WTC11 (cell line): ENCODE measurements around the gene RASGRF2. TPM values are rescaled to one million over a fixed set of nuclear protein-coding genes. Genes with fewer than 3 reads are reported as not detected.

ENCODE experiments used
- ATAC-seq: fragments of 200-7000 bp; cut with Tn5 transposase; 2 replicates; pipeline ENCODE4 v1.10.0; 2021; ENCODE audit warnings: mild to moderate bottlenecking, moderate library complexity
- CTCF ChIA-PET: fragments of 300-600 bp; sonication (Branson Sonifier 250); formaldehyde crosslinking; loops from one replicate; lab custom pipeline; 2021; ENCODE audit warnings: antibody characterized with exemption; lab: Charles Lee
- POLR2A ChIA-PET: fragments of 350-600 bp; sonication (Branson Sonifier 250); formaldehyde crosslinking; loops from one replicate; lab custom pipeline; 2021; ENCODE audit warnings: antibody characterized with exemption; lab: Charles Lee
- DNase-seq: peaks from one replicate; pipeline ENCODE4 v3.0.0; 2021; ENCODE audit warnings: low spot score
- H3K27ac Mint-ChIP-seq: 2 replicates; pipeline ENCODE4 v1.8.0; 2021; ENCODE audit warnings: mixed read lengths
- H3K27me3 Mint-ChIP-seq: 2 replicates; pipeline ENCODE4 v1.8.0; 2021; ENCODE audit warnings: low read depth, mild to moderate bottlenecking, moderate library complexity, mixed read lengths
- H3K36me3 Mint-ChIP-seq: 2 replicates; pipeline ENCODE4 v1.8.0; 2021; ENCODE audit warnings: mixed read lengths
- H3K4me1 Mint-ChIP-seq: 2 replicates; pipeline ENCODE4 v1.8.0; 2022; ENCODE audit warnings: mixed read lengths
- H3K4me3 Mint-ChIP-seq: 2 replicates; pipeline ENCODE4 v1.8.0; 2021; ENCODE audit warnings: mild to moderate bottlenecking, moderate library complexity, mixed read lengths
- H3K9me3 Mint-ChIP-seq: 2 replicates; pipeline ENCODE4 v1.8.0; 2021; ENCODE audit warnings: mixed read lengths
- CTCF ChIP-seq: fragments of 200-600 bp; IDR thresholded peaks from 2 replicates; pipeline ENCODE4 v1.8.0; 2022; ENCODE audit warnings: antibody characterized with exemption
- ELF4 ChIP-seq: sonication (generic); formaldehyde crosslinking; IDR thresholded peaks from 2 replicates; pipeline ENCODE4 v1.8.1; 2022; ENCODE audit warnings: low read depth, mild to moderate bottlenecking, moderate library complexity, missing genetic modification reagents
- ESRRA ChIP-seq: sonication (generic); formaldehyde crosslinking; IDR thresholded peaks from 2 replicates; pipeline ENCODE4 v1.8.1; 2022; ENCODE audit warnings: mild to moderate bottlenecking, missing genetic modification reagents, borderline replicate concordance
- GTF2I ChIP-seq: fragments of 250-450 bp; sonication (Bioruptor Pico); conservative IDR thresholded peaks from 2 replicates; pipeline ENCODE4 v1.4.0; 2021; ENCODE audit warnings: mild to moderate bottlenecking
- HMGA2 ChIP-seq: fragments of 250-450 bp; sonication (Bioruptor Pico); IDR thresholded peaks from 2 replicates; pipeline ENCODE4 v1.4.0; 2021; ENCODE audit warnings: mild to moderate bottlenecking, moderate library complexity
- MXD4 ChIP-seq: fragments of 250-450 bp; sonication (Bioruptor Pico); IDR thresholded peaks from 2 replicates; pipeline ENCODE4 v1.8.0; 2021; ENCODE audit warnings: mild to moderate bottlenecking, moderate library complexity, borderline replicate concordance
- NR1H2 ChIP-seq: sonication (generic); formaldehyde crosslinking; IDR thresholded peaks from 2 replicates; pipeline ENCODE4 v1.9.0; 2021; ENCODE audit warnings: mild to moderate bottlenecking, moderate library complexity, missing genetic modification reagents
- SMAD3 ChIP-seq: sonication (generic); formaldehyde crosslinking; IDR thresholded peaks from 2 replicates; pipeline ENCODE4 v1.8.0; 2022; ENCODE audit warnings: missing genetic modification reagents, mild to moderate bottlenecking, borderline replicate concordance
- SP1 ChIP-seq: sonication (generic); formaldehyde crosslinking; conservative IDR thresholded peaks from 2 replicates; pipeline ENCODE4 v1.8.1; 2022; ENCODE audit warnings: missing genetic modification reagents
- ZBTB21 ChIP-seq: sonication (generic); formaldehyde crosslinking; IDR thresholded peaks from 2 replicates; pipeline ENCODE4 v1.8.1; 2023; ENCODE audit warnings: mild to moderate bottlenecking, missing genetic modification reagents, borderline replicate concordance
- ZMAT4 ChIP-seq: fragments of 250-450 bp; sonication (Bioruptor Pico); IDR thresholded peaks from 2 replicates; pipeline ENCODE4 v1.9.0; 2021; ENCODE audit warnings: mild to moderate bottlenecking
- ZNF416 ChIP-seq: fragments of 250-450 bp; sonication (Bioruptor Pico); IDR thresholded peaks from 2 replicates; pipeline ENCODE4 v1.9.0; 2021; ENCODE audit warnings: mild to moderate bottlenecking, inconsistent platforms
- total RNA-seq: library from RNA; stranded (reverse); gene quantifications from 3 replicates; pipeline ENCODE4 v1.2.3, GENCODE V29; 2021
- TF ChIP-seq, protein P1 (sequence below): sonication (generic); formaldehyde crosslinking; IDR thresholded peaks from 2 replicates; pipeline ENCODE4 v1.8.1; 2023; ENCODE audit warnings: mild to moderate bottlenecking, missing genetic modification reagents, moderate library complexity
- TF ChIP-seq, protein P2 (sequence below): fragments of 250-450 bp; sonication (Bioruptor Pico); IDR thresholded peaks from 2 replicates; pipeline ENCODE4 v1.8.0; 2021; ENCODE audit warnings: mild to moderate bottlenecking
- TF ChIP-seq, protein P3 (sequence below): sonication (generic); formaldehyde crosslinking; IDR thresholded peaks from 2 replicates; pipeline ENCODE4 v1.8.0; 2023; ENCODE audit warnings: mild to moderate bottlenecking, missing genetic modification reagents
- TF ChIP-seq, protein P4 (sequence below): sonication (generic); formaldehyde crosslinking; IDR thresholded peaks from 2 replicates; pipeline ENCODE4 v1.8.0; 2022; ENCODE audit warnings: mild to moderate bottlenecking, missing genetic modification reagents
- TF ChIP-seq, protein P5 (sequence below): sonication (generic); formaldehyde crosslinking; IDR thresholded peaks from 2 replicates; pipeline ENCODE4 v1.8.0; 2022; ENCODE audit warnings: mild to moderate bottlenecking, missing genetic modification reagents
- TF ChIP-seq, protein P6 (sequence below): sonication (generic); formaldehyde crosslinking; IDR thresholded peaks from 2 replicates; pipeline ENCODE4 v1.8.0; 2022; ENCODE audit warnings: missing genetic modification reagents

The RASGRF2 gene
- total RNA-seq, 1 experiment from 2014 or later, result 17.6 TPM

DNA sequence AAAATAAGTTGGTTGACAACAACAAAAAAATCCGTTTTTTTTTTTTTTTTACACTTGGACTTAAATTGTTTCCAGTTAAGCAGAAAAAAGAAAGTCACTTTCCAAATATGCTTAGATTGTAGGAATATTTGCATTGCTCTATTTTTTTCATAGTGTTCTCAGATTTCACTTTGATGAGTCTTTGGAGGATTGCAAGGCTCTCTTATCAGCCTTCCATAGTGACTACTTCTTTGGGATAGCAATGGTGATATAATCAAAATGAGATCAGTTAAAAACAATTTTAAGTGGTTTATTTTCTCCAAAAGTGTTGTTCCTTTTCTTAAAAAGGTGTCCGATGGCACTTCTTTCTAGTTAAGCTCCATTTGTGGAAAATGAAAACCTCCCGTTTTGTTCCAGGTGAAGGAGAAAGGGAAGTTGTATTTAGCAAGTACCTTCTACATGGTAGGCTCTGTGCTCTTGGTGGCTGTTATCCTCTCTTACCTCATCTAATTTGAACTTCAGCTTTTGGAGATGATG, 3.9 kb downstream of the RASGRF2 start:
- Mint-ChIP-seq H3K27ac (peak overlapping the region; percentile 15; the same call in 1 of the 2 replicates), H3K9me3 (no peaks in the 10 kb centered on the region), H3K4me1 (peaks cover 56% of the 10 kb centered on the region)
- ATAC-seq (no peak), DNase-seq (no peak)
- TF ChIP-seq, protein P1, sequence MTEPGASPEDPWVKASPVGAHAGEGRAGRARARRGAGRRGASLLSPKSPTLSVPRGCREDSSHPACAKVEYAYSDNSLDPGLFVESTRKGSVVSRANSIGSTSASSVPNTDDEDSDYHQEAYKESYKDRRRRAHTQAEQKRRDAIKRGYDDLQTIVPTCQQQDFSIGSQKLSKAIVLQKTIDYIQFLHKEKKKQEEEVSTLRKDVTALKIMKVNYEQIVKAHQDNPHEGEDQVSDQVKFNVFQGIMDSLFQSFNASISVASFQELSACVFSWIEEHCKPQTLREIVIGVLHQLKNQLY (CRISPR knock-in tag), result no peak
- TF ChIP-seq, protein P2, sequence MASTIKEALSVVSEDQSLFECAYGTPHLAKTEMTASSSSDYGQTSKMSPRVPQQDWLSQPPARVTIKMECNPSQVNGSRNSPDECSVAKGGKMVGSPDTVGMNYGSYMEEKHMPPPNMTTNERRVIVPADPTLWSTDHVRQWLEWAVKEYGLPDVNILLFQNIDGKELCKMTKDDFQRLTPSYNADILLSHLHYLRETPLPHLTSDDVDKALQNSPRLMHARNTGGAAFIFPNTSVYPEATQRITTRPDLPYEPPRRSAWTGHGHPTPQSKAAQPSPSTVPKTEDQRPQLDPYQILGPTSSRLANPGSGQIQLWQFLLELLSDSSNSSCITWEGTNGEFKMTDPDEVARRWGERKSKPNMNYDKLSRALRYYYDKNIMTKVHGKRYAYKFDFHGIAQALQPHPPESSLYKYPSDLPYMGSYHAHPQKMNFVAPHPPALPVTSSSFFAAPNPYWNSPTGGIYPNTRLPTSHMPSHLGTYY (CRISPR knock-in tag), result no peak
- TF ChIP-seq, protein P3, sequence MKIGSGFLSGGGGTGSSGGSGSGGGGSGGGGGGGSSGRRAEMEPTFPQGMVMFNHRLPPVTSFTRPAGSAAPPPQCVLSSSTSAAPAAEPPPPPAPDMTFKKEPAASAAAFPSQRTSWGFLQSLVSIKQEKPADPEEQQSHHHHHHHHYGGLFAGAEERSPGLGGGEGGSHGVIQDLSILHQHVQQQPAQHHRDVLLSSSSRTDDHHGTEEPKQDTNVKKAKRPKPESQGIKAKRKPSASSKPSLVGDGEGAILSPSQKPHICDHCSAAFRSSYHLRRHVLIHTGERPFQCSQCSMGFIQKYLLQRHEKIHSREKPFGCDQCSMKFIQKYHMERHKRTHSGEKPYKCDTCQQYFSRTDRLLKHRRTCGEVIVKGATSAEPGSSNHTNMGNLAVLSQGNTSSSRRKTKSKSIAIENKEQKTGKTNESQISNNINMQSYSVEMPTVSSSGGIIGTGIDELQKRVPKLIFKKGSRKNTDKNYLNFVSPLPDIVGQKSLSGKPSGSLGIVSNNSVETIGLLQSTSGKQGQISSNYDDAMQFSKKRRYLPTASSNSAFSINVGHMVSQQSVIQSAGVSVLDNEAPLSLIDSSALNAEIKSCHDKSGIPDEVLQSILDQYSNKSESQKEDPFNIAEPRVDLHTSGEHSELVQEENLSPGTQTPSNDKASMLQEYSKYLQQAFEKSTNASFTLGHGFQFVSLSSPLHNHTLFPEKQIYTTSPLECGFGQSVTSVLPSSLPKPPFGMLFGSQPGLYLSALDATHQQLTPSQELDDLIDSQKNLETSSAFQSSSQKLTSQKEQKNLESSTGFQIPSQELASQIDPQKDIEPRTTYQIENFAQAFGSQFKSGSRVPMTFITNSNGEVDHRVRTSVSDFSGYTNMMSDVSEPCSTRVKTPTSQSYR (CRISPR knock-in tag), result no peak
- TF ChIP-seq, protein P4, sequence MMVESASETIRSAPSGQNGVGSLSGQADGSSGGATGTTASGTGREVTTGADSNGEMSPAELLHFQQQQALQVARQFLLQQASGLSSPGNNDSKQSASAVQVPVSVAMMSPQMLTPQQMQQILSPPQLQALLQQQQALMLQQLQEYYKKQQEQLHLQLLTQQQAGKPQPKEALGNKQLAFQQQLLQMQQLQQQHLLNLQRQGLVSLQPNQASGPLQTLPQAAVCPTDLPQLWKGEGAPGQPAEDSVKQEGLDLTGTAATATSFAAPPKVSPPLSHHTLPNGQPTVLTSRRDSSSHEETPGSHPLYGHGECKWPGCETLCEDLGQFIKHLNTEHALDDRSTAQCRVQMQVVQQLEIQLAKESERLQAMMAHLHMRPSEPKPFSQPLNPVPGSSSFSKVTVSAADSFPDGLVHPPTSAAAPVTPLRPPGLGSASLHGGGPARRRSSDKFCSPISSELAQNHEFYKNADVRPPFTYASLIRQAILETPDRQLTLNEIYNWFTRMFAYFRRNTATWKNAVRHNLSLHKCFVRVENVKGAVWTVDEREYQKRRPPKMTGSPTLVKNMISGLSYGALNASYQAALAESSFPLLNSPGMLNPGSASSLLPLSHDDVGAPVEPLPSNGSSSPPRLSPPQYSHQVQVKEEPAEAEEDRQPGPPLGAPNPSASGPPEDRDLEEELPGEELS (CRISPR knock-in tag), result no peak
- TF ChIP-seq, protein P5, sequence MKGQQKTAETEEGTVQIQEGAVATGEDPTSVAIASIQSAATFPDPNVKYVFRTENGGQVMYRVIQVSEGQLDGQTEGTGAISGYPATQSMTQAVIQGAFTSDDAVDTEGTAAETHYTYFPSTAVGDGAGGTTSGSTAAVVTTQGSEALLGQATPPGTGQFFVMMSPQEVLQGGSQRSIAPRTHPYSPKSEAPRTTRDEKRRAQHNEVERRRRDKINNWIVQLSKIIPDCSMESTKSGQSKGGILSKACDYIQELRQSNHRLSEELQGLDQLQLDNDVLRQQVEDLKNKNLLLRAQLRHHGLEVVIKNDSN (CRISPR knock-in tag), result no peak
- TF ChIP-seq ELF4 (CRISPR knock-in tag), result no peak
- TF ChIP-seq NR1H2, result no peak
- no peak for TF ChIP-seq MXD4 (CRISPR knock-in tag)
- TF ChIP-seq ZBTB21 (CRISPR knock-in tag), result no peak
- TF ChIP-seq CTCF, result no peak
- TF ChIP-seq ZNF416, result no peak
- no peak for TF ChIP-seq GTF2I (CRISPR knock-in tag)
- TF ChIP-seq, all 79 proteins: peak for 0
- ChIA-PET POLR2A (no interaction called here), CTCF (no interaction called here)
- Mint-ChIP-seq H3K27me3 (peaks cover 25% of the 10 kb centered on the region), H3K36me3 (no peaks in the 10 kb centered on the region), H3K4me3 (peak overlapping the region; percentile 16; the same call in 1 of the 2 replicates)

- ATAC-seq (no peak), DNase-seq (no peak)
- ChIA-PET CTCF (no interaction called here), POLR2A (no interaction called here)
- Mint-ChIP-seq H3K4me1 (peaks cover 51% of the 10 kb centered on the region), H3K27ac (peak overlapping the region; percentile 94), H3K9me3 (no peaks in the 10 kb centered on the region), H3K36me3 (no peaks in the 10 kb centered on the region), H3K4me3 (peak overlapping the region; percentile 16; the same call in 1 of the 2 replicates), H3K27me3 (peaks cover 22% of the 10 kb centered on the region)
- TF ChIP-seq, protein P4 (CRISPR knock-in tag), result no peak
- TF ChIP-seq SMAD3 (CRISPR knock-in tag) (no peak), SP1 (CRISPR knock-in tag) (no peak), NR1H2 (no peak), HMGA2 (CRISPR knock-in tag) (no peak), ESRRA (CRISPR knock-in tag) (no peak), ZMAT4 (CRISPR knock-in tag) (no peak)
- TF ChIP-seq, protein P6, sequence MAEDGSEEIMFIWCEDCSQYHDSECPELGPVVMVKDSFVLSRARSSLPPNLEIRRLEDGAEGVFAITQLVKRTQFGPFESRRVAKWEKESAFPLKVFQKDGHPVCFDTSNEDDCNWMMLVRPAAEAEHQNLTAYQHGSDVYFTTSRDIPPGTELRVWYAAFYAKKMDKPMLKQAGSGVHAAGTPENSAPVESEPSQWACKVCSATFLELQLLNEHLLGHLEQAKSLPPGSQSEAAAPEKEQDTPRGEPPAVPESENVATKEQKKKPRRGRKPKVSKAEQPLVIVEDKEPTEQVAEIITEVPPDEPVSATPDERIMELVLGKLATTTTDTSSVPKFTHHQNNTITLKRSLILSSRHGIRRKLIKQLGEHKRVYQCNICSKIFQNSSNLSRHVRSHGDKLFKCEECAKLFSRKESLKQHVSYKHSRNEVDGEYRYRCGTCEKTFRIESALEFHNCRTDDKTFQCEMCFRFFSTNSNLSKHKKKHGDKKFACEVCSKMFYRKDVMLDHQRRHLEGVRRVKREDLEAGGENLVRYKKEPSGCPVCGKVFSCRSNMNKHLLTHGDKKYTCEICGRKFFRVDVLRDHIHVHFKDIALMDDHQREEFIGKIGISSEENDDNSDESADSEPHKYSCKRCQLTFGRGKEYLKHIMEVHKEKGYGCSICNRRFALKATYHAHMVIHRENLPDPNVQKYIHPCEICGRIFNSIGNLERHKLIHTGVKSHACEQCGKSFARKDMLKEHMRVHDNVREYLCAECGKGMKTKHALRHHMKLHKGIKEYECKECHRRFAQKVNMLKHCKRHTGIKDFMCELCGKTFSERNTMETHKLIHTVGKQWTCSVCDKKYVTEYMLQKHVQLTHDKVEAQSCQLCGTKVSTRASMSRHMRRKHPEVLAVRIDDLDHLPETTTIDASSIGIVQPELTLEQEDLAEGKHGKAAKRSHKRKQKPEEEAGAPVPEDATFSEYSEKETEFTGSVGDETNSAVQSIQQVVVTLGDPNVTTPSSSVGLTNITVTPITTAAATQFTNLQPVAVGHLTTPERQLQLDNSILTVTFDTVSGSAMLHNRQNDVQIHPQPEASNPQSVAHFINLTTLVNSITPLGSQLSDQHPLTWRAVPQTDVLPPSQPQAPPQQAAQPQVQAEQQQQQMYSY (CRISPR knock-in tag), result no peak
Measured at GRCh38 chr5:80964491-80964890, 4.3 kb downstream of the RASGRF2 start.
